Fibroblast of villous mesenchyme (primary cell): Measurements from ENCODE around the gene GAL3ST3. TPM values are rescaled to one million over a fixed set of nuclear protein-coding genes. Genes with fewer than 3 reads are reported as not detected.

Source experiments
- DNase-seq: peaks from one replicate; pipeline ENCODE4 v3.0.0-alpha.2; 2010; ENCODE audit warnings: low read depth
- H3K4me3 ChIP-seq: 2 replicates; pipeline ENCODE4 v1.5.1; 2011; ENCODE audit warnings: low read depth, mild to moderate bottlenecking, low read length
- CTCF ChIP-seq: IDR thresholded peaks from 2 replicates; pipeline ENCODE4 v1.5.1; 2012; ENCODE audit warnings: low read depth, mild to moderate bottlenecking, low read length; ENCODE audit not compliant: insufficient read depth
- total RNA-seq: library from RNA; depleted of rRNA; stranded (reverse); fragments of >200 nt; gene quantifications from 2 replicates; pipeline ENCODE4 v1.2.3, GENCODE V29; 2012

GAL3ST3 gene
- total RNA-seq, 1 donor, result not detected

GRCh38 chr11:66044757-66045156 lies 4.2 kb downstream of the GAL3ST3 start:
- TF ChIP-seq CTCF, result no peak
- H3K4me3 ChIP-seq, result no peak overlapping the region
- DNase-seq, result no peak

GRCh38 chr11:66042996-66043906 lies 5.7 kb downstream of the GAL3ST3 start:
- no peak overlapping the region for H3K4me3 ChIP-seq
- no peak for DNase-seq
- TF ChIP-seq CTCF, result no peak

GRCh38 chr11:66042227-66042995 lies 6.5 kb downstream of the GAL3ST3 start:
- no peak overlapping the region for H3K4me3 ChIP-seq
- no peak for TF ChIP-seq CTCF
- DNase-seq, result no peak

- no peak overlapping the region for H3K4me3 ChIP-seq
- no peak for DNase-seq
- TF ChIP-seq CTCF, result no peak
These were observed 9.2 kb downstream of the GAL3ST3 start for GRCh38 chr11:66039765-66040164.

- H3K4me3 ChIP-seq, result no peak overlapping the region
- TF ChIP-seq CTCF, result no peak
- DNase-seq, result no peak
These were observed 11.6 kb downstream of the GAL3ST3 start for GRCh38 chr11:66037327-66037726.

GRCh38 chr11:66036334-66036710 lies 12.6 kb downstream of the GAL3ST3 start:
- TF ChIP-seq CTCF, result no peak
- no peak for DNase-seq
- H3K4me3 ChIP-seq, result no peak overlapping the region
